GM23248 (cell line): ENCODE data around the gene ADAMTSL3. TPM values are rescaled to one million over a fixed set of nuclear protein-coding genes. Genes with fewer than 3 reads are reported as not detected.

Source experiments
- DNase-seq: peaks from one replicate; pipeline ENCODE4 v3.0.0-alpha.2; 2015
- H2AFZ ChIP-seq: fragments of 200-600 bp; sonication (generic); 2 replicates; pipeline ENCODE4 v1.6.1; 2016; ENCODE audit warnings: antibody characterized with exemption
- H3F3A ChIP-seq: fragments of 200-600 bp; sonication (generic); 2 replicates; pipeline ENCODE4 v1.6.1; 2016; ENCODE audit warnings: mild to moderate bottlenecking, antibody characterized with exemption, mixed run types; ENCODE audit not compliant: insufficient read depth
- H3K27ac ChIP-seq: fragments of 200-600 bp; sonication (generic); 2 replicates; pipeline ENCODE4 v1.5.1; 2016; ENCODE audit warnings: mild to moderate bottlenecking
- H3K27me3 ChIP-seq: fragments of 200-600 bp; sonication (generic); replicated peaks from 2 replicates; pipeline ENCODE4 v1.6.1; 2016; ENCODE audit warnings: mild to moderate bottlenecking; ENCODE audit not compliant: insufficient read depth
- H3K36me3 ChIP-seq: fragments of 200-600 bp; sonication (generic); 2 replicates; pipeline ENCODE4 v1.6.1; 2016; ENCODE audit warnings: low read depth, mild to moderate bottlenecking
- H3K4me1 ChIP-seq: fragments of 200-600 bp; sonication (generic); 2 replicates; pipeline ENCODE4 v1.6.1; 2016; ENCODE audit warnings: mild to moderate bottlenecking; ENCODE audit not compliant: insufficient read depth
- H3K4me2 ChIP-seq: fragments of 200-600 bp; sonication (generic); one replicate; pipeline ENCODE4 v1.6.1; 2016; ENCODE audit warnings: mild to moderate bottlenecking; ENCODE audit not compliant: unreplicated experiment
- H3K4me3 ChIP-seq: fragments of 200-600 bp; sonication (generic); 2 replicates; pipeline ENCODE4 v1.5.1; 2016; ENCODE audit warnings: mild to moderate bottlenecking
- H3K79me2 ChIP-seq: fragments of 200-600 bp; sonication (generic); 2 replicates; pipeline ENCODE4 v1.6.1; 2016; ENCODE audit warnings: mild to moderate bottlenecking; ENCODE audit not compliant: insufficient read depth
- H3K9ac ChIP-seq: fragments of 200-600 bp; sonication (generic); 2 replicates; pipeline ENCODE4 v1.6.1; 2016; ENCODE audit warnings: mild to moderate bottlenecking
- H3K9me2 ChIP-seq: fragments of 200-600 bp; sonication (generic); 2 replicates; pipeline ENCODE4 v1.6.1; 2016; ENCODE audit warnings: mixed run types, mild to moderate bottlenecking, moderate library complexity; ENCODE audit not compliant: insufficient read depth
- H3K9me3 ChIP-seq: fragments of 200-600 bp; sonication (generic); one replicate; pipeline ENCODE4 v1.6.1; 2017; ENCODE audit warnings: low read depth
- H4K20me1 ChIP-seq: fragments of 200-600 bp; sonication (generic); 2 replicates; pipeline ENCODE4 v1.6.0; 2016; ENCODE audit not compliant: insufficient read depth
- EZH2 ChIP-seq: fragments of 200-600 bp; sonication (generic); IDR thresholded peaks from 2 replicates; pipeline ENCODE4 v1.6.1; 2018; ENCODE audit warnings: antibody characterized with exemption, mild to moderate bottlenecking; ENCODE audit not compliant: insufficient read depth, poor library complexity, severe bottlenecking
- EZH2phosphoT487 ChIP-seq: fragments of 200-600 bp; sonication (generic); IDR thresholded peaks from 2 replicates; pipeline ENCODE4 v1.6.1; 2018; ENCODE audit warnings: antibody characterized with exemption, moderate library complexity, mild to moderate bottlenecking, low read depth; ENCODE audit not compliant: insufficient read depth
- WGBS, 2 experiments: methylation state at CpG; one replicate each; pipeline ENCODE4 v1.1.6; 2015 to 2017; ENCODE audit warnings: low lambda C conversion rate in 2 of 2, low coverage in 1 of 2; ENCODE audit errors: missing lambda C conversion rate in 2 of 2; 5-methylcytosine and 5-hydroxymethylcytosine counted together
- in situ Hi-C: fragments of 300-500 bp; cut with MboI; formaldehyde crosslinking; loops from 2 replicates; pipeline ENCODE4 v1.15.0; 2020
- polyA plus RNA-seq: library from polyadenylated mRNA; unstranded; fragments of >200 nt; fragmentation: Nextera tagmentation; extraction: Ambion mirVana; gene quantifications from 2 replicates; pipeline ENCODE4 v1.2.1, GENCODE V29; 2016
- total RNA-seq: library from RNA; depleted of rRNA; stranded (reverse); fragments of >200 nt; shearing (Covaris generic); gene quantifications from 2 replicates; pipeline ENCODE4 v1.2.3, GENCODE V29; 2014

The ADAMTSL3 gene
- total and polyA plus RNA-seq, 2 experiments from 2014 or later = not detected

GRCh38 chr15:83898361-83898760 lies 244.4 kb downstream of the ADAMTSL3 start:
- in situ Hi-C loops = no loop called here
- Histone ChIP-seq H3K36me3 (no peaks in the 10 kb centered on the region), H3K4me1 (no peaks in the 10 kb centered on the region), H3K9me3 (no peaks in the 10 kb centered on the region), H3K4me2 (no peak overlapping the region), H3K9ac (no peak overlapping the region), H3K9me2 (no peaks in the 10 kb centered on the region), H3F3A (no peaks in the 10 kb centered on the region), H3K27me3 (peaks cover 77% of the 10 kb centered on the region), H3K27ac (no peak overlapping the region), H4K20me1 (no peaks in the 10 kb centered on the region), H3K4me3 (no peak overlapping the region), H3K79me2 (no peaks in the 10 kb centered on the region), H2AFZ (no peak overlapping the region)
- DNase-seq = no peak
- 28 to 33% methylated on average over 2 of the region's 2 CpGs for WGBS, 2 experiments
- no peak for TF ChIP-seq EZH2
- TF ChIP-seq EZH2phosphoT487 = no peak

- Histone ChIP-seq H2AFZ (no peak overlapping the region), H3F3A (peaks cover 3% of the 10 kb centered on the region), H3K36me3 (no peaks in the 10 kb centered on the region), H4K20me1 (no peaks in the 10 kb centered on the region), H3K9ac (no peak overlapping the region), H3K4me2 (no peak overlapping the region), H3K4me3 (no peak overlapping the region), H3K9me3 (no peaks in the 10 kb centered on the region), H3K27me3 (peaks cover 68% of the 10 kb centered on the region), H3K27ac (no peak overlapping the region), H3K79me2 (no peaks in the 10 kb centered on the region), H3K9me2 (no peaks in the 10 kb centered on the region), H3K4me1 (no peaks in the 10 kb centered on the region)
- WGBS, 2 experiments = 0 to 2% methylated on average over 2 of the region's 2 CpGs
- TF ChIP-seq EZH2 (no peak), EZH2phosphoT487 (no peak)
- no peak for DNase-seq
- in situ Hi-C loops = loop anchor here (10.0 kb wide), 1 partner anchor 65 kb away; no protein-coding TSS in a partner anchor
These were observed 245.7 kb downstream of the ADAMTSL3 start for GRCh38 chr15:83899670-83900069.

GRCh38 chr15:83904107-83905040 lies 250.5 kb downstream of the ADAMTSL3 start:
- Histone ChIP-seq H3K79me2 (no peaks in the 10 kb centered on the region), H3K36me3 (no peaks in the 10 kb centered on the region), H4K20me1 (no peaks in the 10 kb centered on the region), H3F3A (peaks cover 9% of the 10 kb centered on the region), H3K9ac (no peak overlapping the region), H3K9me3 (no peaks in the 10 kb centered on the region), H3K4me2 (no peak overlapping the region), H3K9me2 (no peaks in the 10 kb centered on the region), H2AFZ (no peak overlapping the region), H3K27ac (no peak overlapping the region), H3K27me3 (peaks cover 67% of the 10 kb centered on the region), H3K4me1 (no peaks in the 10 kb centered on the region), H3K4me3 (no peak overlapping the region)
- DNase-seq = peak; percentile 65
- in situ Hi-C loops = loop anchor here (10.0 kb wide), 1 partner anchor 60 kb away; no protein-coding TSS in a partner anchor
- TF ChIP-seq EZH2 (no peak), EZH2phosphoT487 (peak; percentile 98)
- 15 to 16% methylated on average over 11 of the region's 11 CpGs for WGBS, 2 experiments

GRCh38 chr15:83905556-83906273 lies 251.8 kb downstream of the ADAMTSL3 start:
- Histone ChIP-seq H3K4me1 (no peaks in the 10 kb centered on the region), H3K4me2 (no peak overlapping the region), H3K9me3 (no peaks in the 10 kb centered on the region), H3K4me3 (no peak overlapping the region), H3K36me3 (no peaks in the 10 kb centered on the region), H4K20me1 (no peaks in the 10 kb centered on the region), H3K27me3 (peaks cover 54% of the 10 kb centered on the region), H3K9ac (no peak overlapping the region), H3F3A (peaks cover 9% of the 10 kb centered on the region), H3K9me2 (no peaks in the 10 kb centered on the region), H3K27ac (no peak overlapping the region), H2AFZ (no peak overlapping the region), H3K79me2 (no peaks in the 10 kb centered on the region)
- in situ Hi-C loops = loop anchor here (10.0 kb wide), 1 partner anchor 59 kb away; no protein-coding TSS in a partner anchor
- no peak for TF ChIP-seq EZH2
- no peak for TF ChIP-seq EZH2phosphoT487
- WGBS, 2 experiments = 67 to 69% methylated on average over 5 of the region's 5 CpGs
- no peak for DNase-seq
